Mammary epithelial cell (primary cell): ENCODE measurements around the gene RNF166.

Source experiments
- CTCF ChIP-seq, 2 donors: IDR thresholded peaks in 1 of 2; conservative IDR thresholded peaks in 1 of 2; 2 replicates each; pipeline ENCODE4 v1.5.1; 2011 to 2012; ENCODE audit warnings: inconsistent platforms in 2 of 2, low read length in 2 of 2, mild to moderate bottlenecking in 2 of 2, control low read depth in 1 of 2, low read depth in 1 of 2; ENCODE audit not compliant: insufficient read depth in 1 of 2; ENCODE audit errors: extremely low read depth in 1 of 2
- EZH2 ChIP-seq: IDR thresholded peaks from 2 replicates; pipeline ENCODE4 v1.6.1; 2012; ENCODE audit warnings: low read length, inconsistent platforms, borderline replicate concordance

- TF ChIP-seq CTCF (conservative IDR thresholded peaks at IDR 0.05 in 1 of 2, IDR thresholded peaks at IDR 0.05 in 1 of 2; ENCODE audit: extremely low read depth in 1 of 2, insufficient read depth in 1 of 2, low read depth in 1 of 2, low read length in 2 of 2) (no peak), EZH2 (no peak)
Observed at GRCh38 chr16:88738151-88739084, 32.2 kb upstream of the RNF166 start.
